Glutamatergic neuron (in vitro differentiated cells): Measurements from ENCODE around the gene MLPH. TPM values are rescaled to one million over a fixed set of nuclear protein-coding genes. Genes with fewer than 3 reads are reported as not detected.

Source experiments
- DNase-seq: peaks from one replicate; pipeline ENCODE4 v3.0.0; 2022
- H3K27ac Mint-ChIP-seq: one replicate; pipeline ENCODE4 v1.8.0; 2020; ENCODE audit warnings: mild to moderate bottlenecking, mixed read lengths, inconsistent platforms; ENCODE audit not compliant: unreplicated experiment
- H3K27me3 Mint-ChIP-seq: one replicate; pipeline ENCODE4 v1.8.0; 2020; ENCODE audit warnings: mild to moderate bottlenecking, moderate library complexity, mixed read lengths, inconsistent platforms; ENCODE audit not compliant: unreplicated experiment
- H3K36me3 Mint-ChIP-seq: one replicate; pipeline ENCODE4 v1.8.0; 2020; ENCODE audit warnings: mild to moderate bottlenecking, mixed read lengths, inconsistent platforms; ENCODE audit not compliant: unreplicated experiment
- H3K4me1 Mint-ChIP-seq: one replicate; pipeline ENCODE4 v1.8.0; 2020; ENCODE audit warnings: mild to moderate bottlenecking, low read depth, mixed read lengths, inconsistent platforms; ENCODE audit not compliant: unreplicated experiment
- H3K4me3 Mint-ChIP-seq: one replicate; pipeline ENCODE4 v1.8.0; 2020; ENCODE audit warnings: mild to moderate bottlenecking, mixed read lengths, inconsistent platforms; ENCODE audit not compliant: unreplicated experiment
- H3K9me3 Mint-ChIP-seq: one replicate; pipeline ENCODE4 v1.8.0; 2020; ENCODE audit warnings: mild to moderate bottlenecking, moderate library complexity, mixed read lengths, inconsistent platforms; ENCODE audit not compliant: unreplicated experiment
- total RNA-seq: library from RNA; stranded (reverse); fragmentation: NEBNext Ultra II Directional; extraction: Animal tissue kit (Norgen Biotek cat#: 25700); gene quantifications from one replicate; pipeline ENCODE4 v1.2.1, GENCODE V29; 2021; ENCODE audit not compliant: unreplicated experiment
- TF ChIP-seq, protein P1 (sequence below): fragments of 200-600 bp; sonication (generic); IDR thresholded peaks from one replicate; pipeline ENCODE4 v1.5.0; 2021; ENCODE audit not compliant: partially characterized antibody, unreplicated experiment

MLPH gene
- total RNA-seq, 1 donor from 2014 or later, result 4.3 TPM

DNA sequence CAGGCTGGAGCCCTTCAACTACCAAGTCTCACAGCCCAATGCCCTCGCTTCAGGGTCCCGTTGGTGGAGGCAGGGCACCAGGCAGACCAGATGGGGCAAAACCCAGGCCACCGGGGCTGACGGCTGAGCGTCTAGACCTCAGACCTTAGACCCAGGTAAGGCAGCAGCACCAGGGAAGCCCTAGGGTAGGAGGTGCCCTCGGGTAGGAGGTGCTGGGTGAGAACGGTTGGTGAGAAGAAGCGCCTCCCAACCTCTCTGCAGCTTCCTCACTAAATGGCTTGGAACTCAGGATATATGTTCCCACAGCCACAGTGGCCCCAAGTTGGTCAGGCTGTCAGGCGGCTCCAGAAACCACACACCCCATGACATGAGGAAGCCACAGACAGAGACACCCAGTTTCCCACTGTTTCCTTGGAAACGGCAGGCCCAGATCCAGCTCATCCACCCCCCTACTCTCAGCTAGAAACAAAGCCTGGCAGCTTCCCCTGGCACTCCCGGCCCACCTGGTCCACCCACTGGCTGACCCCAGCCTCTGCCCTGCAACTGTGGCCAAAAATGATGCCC, 13.1 kb upstream of the MLPH start:
- no peak overlapping the region for H3K27ac Mint-ChIP-seq
- TF ChIP-seq, protein P1, sequence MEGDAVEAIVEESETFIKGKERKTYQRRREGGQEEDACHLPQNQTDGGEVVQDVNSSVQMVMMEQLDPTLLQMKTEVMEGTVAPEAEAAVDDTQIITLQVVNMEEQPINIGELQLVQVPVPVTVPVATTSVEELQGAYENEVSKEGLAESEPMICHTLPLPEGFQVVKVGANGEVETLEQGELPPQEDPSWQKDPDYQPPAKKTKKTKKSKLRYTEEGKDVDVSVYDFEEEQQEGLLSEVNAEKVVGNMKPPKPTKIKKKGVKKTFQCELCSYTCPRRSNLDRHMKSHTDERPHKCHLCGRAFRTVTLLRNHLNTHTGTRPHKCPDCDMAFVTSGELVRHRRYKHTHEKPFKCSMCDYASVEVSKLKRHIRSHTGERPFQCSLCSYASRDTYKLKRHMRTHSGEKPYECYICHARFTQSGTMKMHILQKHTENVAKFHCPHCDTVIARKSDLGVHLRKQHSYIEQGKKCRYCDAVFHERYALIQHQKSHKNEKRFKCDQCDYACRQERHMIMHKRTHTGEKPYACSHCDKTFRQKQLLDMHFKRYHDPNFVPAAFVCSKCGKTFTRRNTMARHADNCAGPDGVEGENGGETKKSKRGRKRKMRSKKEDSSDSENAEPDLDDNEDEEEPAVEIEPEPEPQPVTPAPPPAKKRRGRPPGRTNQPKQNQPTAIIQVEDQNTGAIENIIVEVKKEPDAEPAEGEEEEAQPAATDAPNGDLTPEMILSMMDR, result no peak
- H3K4me3 Mint-ChIP-seq, result peak overlapping the region; percentile 34
- peaks cover 9% of the 10 kb centered on the region for H3K9me3 Mint-ChIP-seq
- H3K36me3 Mint-ChIP-seq, result no peaks in the 10 kb centered on the region
- H3K4me1 Mint-ChIP-seq, result no peaks in the 10 kb centered on the region
- H3K27me3 Mint-ChIP-seq, result peaks cover 1% of the 10 kb centered on the region
- DNase-seq, result no peak

GRCh38 chr2:237474442-237474911, 12.6 kb upstream of the MLPH start:
- TF ChIP-seq, protein P1, result no peak
- H3K4me1 Mint-ChIP-seq, result no peaks in the 10 kb centered on the region
- peak overlapping the region; percentile 87 for H3K4me3 Mint-ChIP-seq

DNA sequence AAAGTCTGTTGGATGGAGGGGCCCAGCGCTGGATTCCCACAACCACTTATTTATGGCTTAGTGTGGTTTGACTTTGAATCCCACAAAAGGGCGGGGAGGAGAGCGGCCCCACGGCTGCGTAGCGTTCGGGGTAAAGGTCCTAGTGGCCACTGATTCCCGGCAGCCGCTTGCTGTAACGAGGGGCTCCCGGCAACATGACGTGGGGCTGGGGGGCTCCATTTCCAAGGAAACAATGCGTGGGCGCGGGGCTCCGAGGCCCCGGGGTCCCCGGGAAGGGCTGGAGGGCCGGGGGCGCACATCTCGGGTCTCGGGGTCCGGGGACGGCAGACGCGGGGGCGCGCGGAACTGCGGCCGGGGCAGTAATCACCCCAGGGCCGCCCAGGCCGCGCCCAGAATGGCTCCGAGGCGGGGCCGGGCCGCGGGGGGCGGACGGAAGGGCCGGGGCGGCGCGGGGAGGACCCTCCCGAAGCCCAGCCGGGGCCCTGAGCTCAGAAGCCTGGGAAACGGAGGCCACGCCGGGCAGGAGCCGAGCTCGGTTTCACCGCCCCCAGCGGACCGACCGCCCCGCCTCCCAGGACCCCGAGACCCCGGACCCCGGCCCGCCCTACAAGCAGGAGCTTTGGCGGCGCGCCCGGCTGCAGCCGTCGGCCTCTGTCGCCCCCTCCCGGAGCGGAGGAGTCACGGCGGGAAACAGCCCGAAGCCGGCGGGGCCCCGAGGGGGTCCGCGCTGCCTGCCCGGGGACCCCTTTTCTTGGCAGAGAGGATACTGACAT, 11.9 kb upstream of the MLPH start:
- peak; percentile 93 for DNase-seq
- Mint-ChIP-seq H3K4me3 (peak overlapping the region; percentile 87), H3K9me3 (peaks cover 11% of the 10 kb centered on the region), H3K4me1 (no peaks in the 10 kb centered on the region), H3K27me3 (peaks cover 2% of the 10 kb centered on the region), H3K36me3 (no peaks in the 10 kb centered on the region), H3K27ac (peak overlapping the region; percentile 82)
- TF ChIP-seq, protein P1, result peak; percentile 90

More at GRCh38 chr2:237474442-237474911, 12.6 kb upstream of the MLPH start:
- Mint-ChIP-seq H3K27me3 (peaks cover 1% of the 10 kb centered on the region), H3K9me3 (peaks cover 9% of the 10 kb centered on the region), H3K27ac (peak overlapping the region; percentile 82), H3K36me3 (no peaks in the 10 kb centered on the region)
- no peak for DNase-seq

- TF ChIP-seq, protein P1, result peak; percentile 34
- H3K4me3 Mint-ChIP-seq, result peak overlapping the region; percentile 77
- peak overlapping the region; percentile 7 for H3K27ac Mint-ChIP-seq
- peaks cover 4% of the 10 kb centered on the region for H3K27me3 Mint-ChIP-seq
- H3K36me3 Mint-ChIP-seq, result no peaks in the 10 kb centered on the region
- H3K9me3 Mint-ChIP-seq, result peaks cover 12% of the 10 kb centered on the region
- no peak for DNase-seq
- H3K4me1 Mint-ChIP-seq, result peaks cover 1% of the 10 kb centered on the region
Observed at GRCh38 chr2:237475704-237476141, 11.3 kb upstream of the MLPH start.

DNA sequence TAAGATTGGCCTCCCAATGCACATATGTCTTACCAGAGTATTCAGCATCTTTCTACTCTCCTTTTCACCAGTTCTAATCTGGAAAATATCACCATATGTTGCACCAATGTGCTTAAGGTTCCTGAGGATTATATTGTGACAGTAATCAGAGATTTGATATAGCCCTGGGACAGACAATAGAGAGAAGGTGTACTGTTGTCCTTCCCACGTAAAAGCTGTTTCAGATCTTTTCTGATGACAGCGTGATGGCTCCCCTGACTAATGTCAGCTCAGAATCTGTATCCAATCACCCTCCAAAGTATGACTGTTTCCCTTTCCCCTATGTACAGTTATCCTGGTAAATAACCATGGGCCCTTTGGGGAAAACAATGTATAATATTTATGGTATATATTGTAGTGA, 9.0 kb upstream of the MLPH start:
- peaks cover 9% of the 10 kb centered on the region for H3K9me3 Mint-ChIP-seq
- H3K4me3 Mint-ChIP-seq, result no peak overlapping the region
- peaks cover 4% of the 10 kb centered on the region for H3K27me3 Mint-ChIP-seq
- DNase-seq, result no peak
- TF ChIP-seq, protein P1, result no peak
- H3K4me1 Mint-ChIP-seq, result peaks cover 7% of the 10 kb centered on the region
- H3K27ac Mint-ChIP-seq, result no peak overlapping the region
- H3K36me3 Mint-ChIP-seq, result no peaks in the 10 kb centered on the region
